ENCODE results near the gene LYPD6.

DNA sequence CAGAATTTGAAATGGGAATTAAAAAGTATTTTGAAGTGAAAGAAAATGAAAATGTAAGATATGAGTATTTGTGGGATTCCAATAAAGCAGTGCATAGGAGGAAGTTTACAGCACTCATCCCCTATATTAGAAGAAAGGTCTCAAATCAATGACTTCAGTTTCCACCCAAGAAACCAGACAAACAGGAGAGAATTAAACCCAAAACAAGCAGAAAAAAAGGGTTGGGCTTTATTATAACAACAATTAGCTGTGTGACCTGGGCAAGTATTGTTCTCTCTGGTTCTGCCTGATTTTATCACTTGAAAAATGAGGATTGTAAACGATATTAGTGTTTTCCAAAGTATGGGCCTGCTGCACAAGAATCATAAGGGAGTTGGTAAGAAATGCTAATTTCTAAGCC lies 18.3 kb upstream of the LYPD6 start:
- TF ChIP-seq EZH2phosphoT487 (IDR thresholded peaks at IDR 0.05; ENCODE audit: insufficient read depth, low read depth) (no peak), EZH2 (IDR thresholded peaks at IDR 0.05; ENCODE audit: insufficient read depth, poor library complexity, severe bottlenecking) (no peak)

Data from GM23248 (cell line).